Mesodermal cell (in vitro differentiated cells): ENCODE results near the gene TXNDC17.

Experiments used
- H3K27ac ChIP-seq: 2 replicates; pipeline ENCODE4 v1.7.0; 2013; ENCODE audit warnings: mild to moderate bottlenecking, low read depth, low read length, moderate library complexity; ENCODE audit not compliant: severe bottlenecking
- H3K36me3 ChIP-seq: 2 replicates; pipeline ENCODE4 v1.7.1; 2013; ENCODE audit warnings: mild to moderate bottlenecking, low read length, moderate library complexity; ENCODE audit not compliant: control insufficient read depth, insufficient read depth
- H3K4me1 ChIP-seq: one replicate; pipeline ENCODE4 v1.7.1; 2013; ENCODE audit warnings: mild to moderate bottlenecking, low read length; ENCODE audit not compliant: insufficient read depth, control insufficient read depth, poor library complexity, severe bottlenecking
- H3K4me3 ChIP-seq: 2 replicates; pipeline ENCODE4 v1.7.0; 2013; ENCODE audit warnings: low read length, control low read depth, mild to moderate bottlenecking; ENCODE audit not compliant: insufficient read depth, poor library complexity, severe bottlenecking; ENCODE audit errors: extremely low read depth
- H3K9me3 ChIP-seq: 2 replicates; pipeline ENCODE4 v1.7.1; 2013; ENCODE audit warnings: mild to moderate bottlenecking, low read length, moderate library complexity; ENCODE audit not compliant: control insufficient read depth
- WGBS, 2 experiments: methylation state at CpG; one replicate each; pipeline ENCODE4 v1.1.5; 2013; ENCODE audit warnings: missing lambda C conversion rate in 2 of 2; ENCODE audit not compliant: insufficient coverage in 2 of 2; 5-methylcytosine and 5-hydroxymethylcytosine counted together

The TXNDC17 gene

GRCh38 chr17:6670999-6671398 is 30.1 kb downstream of the TXNDC17 start:
- H3K36me3 ChIP-seq = no peaks in the 10 kb centered on the region
- 81 to 90% methylated on average over 5 to 6 of the region's 6 CpGs for WGBS, 2 experiments
- no peak overlapping the region for H3K4me3 ChIP-seq
- H3K9me3 ChIP-seq = no peaks in the 10 kb centered on the region
- H3K27ac ChIP-seq = no peak overlapping the region
- no peaks in the 10 kb centered on the region for H3K4me1 ChIP-seq

- Histone ChIP-seq H3K4me1 (no peaks in the 10 kb centered on the region), H3K4me3 (no peak overlapping the region), H3K36me3 (no peaks in the 10 kb centered on the region), H3K9me3 (no peaks in the 10 kb centered on the region), H3K27ac (no peak overlapping the region)
- WGBS, 2 experiments = 88 to 96% methylated on average over 4 to 5 of the region's 7 CpGs
Measured at GRCh38 chr17:6671431-6671830, 30.6 kb downstream of the TXNDC17 start.

GRCh38 chr17:6674586-6674985 is 33.7 kb downstream of the TXNDC17 start:
- Histone ChIP-seq H3K9me3 (no peaks in the 10 kb centered on the region), H3K27ac (no peak overlapping the region), H3K4me3 (no peak overlapping the region), H3K36me3 (no peaks in the 10 kb centered on the region), H3K4me1 (no peaks in the 10 kb centered on the region)
- WGBS, 2 experiments = 94 to 98% methylated on average over 12 to 13 of the region's 13 CpGs

- no peaks in the 10 kb centered on the region for H3K4me1 ChIP-seq
- no peaks in the 10 kb centered on the region for H3K36me3 ChIP-seq
- H3K9me3 ChIP-seq = no peaks in the 10 kb centered on the region
- WGBS, 2 experiments = 82 to 85% methylated on average over 7 to 10 of the region's 11 CpGs
- H3K27ac ChIP-seq = no peak overlapping the region
- no peak overlapping the region for H3K4me3 ChIP-seq
Measured at GRCh38 chr17:6675201-6675825, 34.5 kb downstream of the TXNDC17 start.

GRCh38 chr17:6676802-6677157 is 35.9 kb downstream of the TXNDC17 start:
- 80 to 86% methylated on average over 6 of the region's 6 CpGs for WGBS, 2 experiments
- no peaks in the 10 kb centered on the region for H3K36me3 ChIP-seq
- no peak overlapping the region for H3K27ac ChIP-seq
- H3K4me1 ChIP-seq = no peaks in the 10 kb centered on the region
- H3K4me3 ChIP-seq = no peak overlapping the region
- no peaks in the 10 kb centered on the region for H3K9me3 ChIP-seq

GRCh38 chr17:6677158-6677831 is 36.4 kb downstream of the TXNDC17 start:
- WGBS, 2 experiments = 80 to 85% methylated on average over 12 to 13 of the region's 16 CpGs

GRCh38 chr17:6677946-6678345 is 37.1 kb downstream of the TXNDC17 start:
- H3K36me3 ChIP-seq = no peaks in the 10 kb centered on the region
- H3K27ac ChIP-seq = no peak overlapping the region
- H3K4me3 ChIP-seq = no peak overlapping the region
- WGBS, 2 experiments = 94 to 97% methylated on average over 6 of the region's 7 CpGs
- H3K4me1 ChIP-seq = no peaks in the 10 kb centered on the region
- H3K9me3 ChIP-seq = no peaks in the 10 kb centered on the region

More at GRCh38 chr17:6677158-6677831, 36.4 kb downstream of the TXNDC17 start:
- Histone ChIP-seq H3K36me3 (no peaks in the 10 kb centered on the region), H3K27ac (no peak overlapping the region), H3K4me3 (no peak overlapping the region), H3K9me3 (no peaks in the 10 kb centered on the region), H3K4me1 (no peaks in the 10 kb centered on the region)

GRCh38 chr17:6679241-6679640 is 38.4 kb downstream of the TXNDC17 start:
- H3K27ac ChIP-seq = no peak overlapping the region
- H3K36me3 ChIP-seq = no peaks in the 10 kb centered on the region
- 81% methylated on average over 3 of the region's 6 CpGs; no CpG with 5 or more reads in 1 of the 2 experiments for WGBS, 2 experiments
- H3K4me3 ChIP-seq = no peak overlapping the region
- H3K4me1 ChIP-seq = no peaks in the 10 kb centered on the region
- H3K9me3 ChIP-seq = no peaks in the 10 kb centered on the region

GRCh38 chr17:6681176-6681575 is 40.3 kb downstream of the TXNDC17 start:
- WGBS, 2 experiments = 86 to 89% methylated on average over 4 of the region's 4 CpGs
- Histone ChIP-seq H3K4me1 (no peaks in the 10 kb centered on the region), H3K36me3 (no peaks in the 10 kb centered on the region), H3K27ac (no peak overlapping the region), H3K4me3 (no peak overlapping the region), H3K9me3 (no peaks in the 10 kb centered on the region)

- Histone ChIP-seq H3K4me3 (no peak overlapping the region), H3K9me3 (no peaks in the 10 kb centered on the region), H3K36me3 (no peaks in the 10 kb centered on the region), H3K27ac (no peak overlapping the region), H3K4me1 (no peaks in the 10 kb centered on the region)
- 85 to 91% methylated on average over 5 of the region's 5 CpGs for WGBS, 2 experiments
Measured at GRCh38 chr17:6681671-6682070, 40.8 kb downstream of the TXNDC17 start.

- H3K27ac ChIP-seq = no peak overlapping the region
- H3K36me3 ChIP-seq = no peaks in the 10 kb centered on the region
- no peaks in the 10 kb centered on the region for H3K9me3 ChIP-seq
- H3K4me3 ChIP-seq = no peak overlapping the region
- 90 to 92% methylated on average over 3 of the region's 4 CpGs for WGBS, 2 experiments
- H3K4me1 ChIP-seq = no peaks in the 10 kb centered on the region
Measured at GRCh38 chr17:6682339-6682738, 41.5 kb downstream of the TXNDC17 start.
